ENCODE measurements around the gene DIAPH3. TPM values are rescaled to one million over a fixed set of nuclear protein-coding genes. Genes with fewer than 3 reads are reported as not detected.

DIAPH3 gene
- polyA plus RNA-seq, 2 of the 4 experiments (the other 2 are of a cell fraction): 10.8 to 13.6 TPM

- Histone ChIP-seq H3K4me3 (no peak overlapping the region), H3K4me2 (no peak overlapping the region), H3K9me3 (no peaks in the 10 kb centered on the region), H3K4me1 (no peaks in the 10 kb centered on the region), H3K27ac (no peak overlapping the region)
- ATAC-seq (no peak), DNase-seq (ENCODE audit: low read depth in 1 of 2, low spot score in 1 of 2) (no peak), FAIRE-seq (no peak)
- POLR2A ChIA-PET: no interaction called here
- WGBS (ENCODE audit: missing lambda C conversion rate): 96% methylated on average over 2 of the region's 2 CpGs
- CTCF ChIA-PET: interaction anchor here (1.1 kb wide), 1 partner anchor 8 kb away, joined by 3 read pairs; no protein-coding TSS in a partner anchor
- no peak for TF ChIP-seq RAD21 (conservative IDR thresholded peaks at IDR 0.05 in 1 of 2, IDR thresholded peaks at IDR 0.05 in 1 of 2)
- no peak for TF ChIP-seq BHLHE40 (IDR thresholded peaks at IDR 0.05; ENCODE audit: low read depth, low read length)
- no peak for TF ChIP-seq RNF2 (IDR thresholded peaks at IDR 0.05; ENCODE audit: borderline replicate concordance, low read depth)
- no peak for TF ChIP-seq FOSL2 (IDR thresholded peaks at IDR 0.05)
- no peak for TF ChIP-seq FOSL2 (CRISPR knock-in tag; IDR thresholded peaks at IDR 0.05)
- no peak for TF ChIP-seq RCOR1 (IDR thresholded peaks at IDR 0.05; ENCODE audit: low read depth, low read length)
- no peak for TF ChIP-seq SMC3 (IDR thresholded peaks at IDR 0.05)
- TF ChIP-seq REST (IDR thresholded peaks at IDR 0.05): no peak
- TF ChIP-seq ELK1 (IDR thresholded peaks at IDR 0.05; ENCODE audit: low read depth, low read length): no peak
- no peak for TF ChIP-seq CEBPB (IDR thresholded peaks at IDR 0.05)
- no peak for TF ChIP-seq POLR2AphosphoS2 (conservative IDR thresholded peaks at IDR 0.05; ENCODE audit: low read length)
- no peak for TF ChIP-seq MAX (IDR thresholded peaks at IDR 0.05)
- TF ChIP-seq BCL3 (IDR thresholded peaks at IDR 0.05): no peak
- TF ChIP-seq HOXA7 (CRISPR knock-in tag; IDR thresholded peaks at IDR 0.05): no peak
Observed at GRCh38 chr13:59671881-59672280, 491.8 kb downstream of the DIAPH3 start.

- Histone ChIP-seq H3K4me3 (no peak overlapping the region), H3K4me2 (no peak overlapping the region), H3K27ac (no peak overlapping the region), H3K4me1 (no peaks in the 10 kb centered on the region), H3K9me3 (no peaks in the 10 kb centered on the region)
- ChIA-PET CTCF (interaction anchor here (0.7 to 0.8 kb wide), 2 partner anchors 11 to 130 kb away, joined by 3 to 5 read pairs; no protein-coding TSS in a partner anchor), POLR2A (no interaction called here)
- FAIRE-seq (no peak), DNase-seq (ENCODE audit: low read depth in 1 of 2, low spot score in 1 of 2) (no peak), ATAC-seq (no peak)
- TF ChIP-seq TP53 (CRISPR knock-in tag; IDR thresholded peaks at IDR 0.05) (no peak), MYC (IDR thresholded peaks at IDR 0.05; ENCODE audit: borderline replicate concordance, low read length) (no peak), E2F6 (IDR thresholded peaks at IDR 0.05; ENCODE audit: borderline replicate concordance, low read depth) (no peak), ATOH8 (CRISPR knock-in tag; IDR thresholded peaks at IDR 0.05; ENCODE audit: low read depth) (no peak), CHD4 (IDR thresholded peaks at IDR 0.05; ENCODE audit: borderline replicate concordance) (no peak), RCOR1 (IDR thresholded peaks at IDR 0.05; ENCODE audit: low read depth, low read length) (no peak), CBX2 (IDR thresholded peaks at IDR 0.05; ENCODE audit: borderline replicate concordance, low read depth) (no peak), NPAS2 (CRISPR knock-in tag; IDR thresholded peaks at IDR 0.05; ENCODE audit: borderline replicate concordance) (no peak), NR3C1 (IDR thresholded peaks at IDR 0.05) (no peak), GATA3 (IDR thresholded peaks at IDR 0.05; ENCODE audit: borderline replicate concordance) (no peak), RAD21 (conservative IDR thresholded peaks at IDR 0.05 in 1 of 2, IDR thresholded peaks at IDR 0.05 in 1 of 2) (no peak), HOXA7 (CRISPR knock-in tag; IDR thresholded peaks at IDR 0.05) (no peak), FOXS1 (CRISPR knock-in tag; IDR thresholded peaks at IDR 0.05) (no peak)
- 94% methylated on average over 7 of the region's 7 CpGs for WGBS (ENCODE audit: missing lambda C conversion rate)
Observed at GRCh38 chr13:59666504-59666903, 497.2 kb downstream of the DIAPH3 start.
